Activated naive CD8-positive, alpha-beta T cell treated with anti-CD3 and anti-CD28 coated beads, Interleukin-2, amount 50 U/mL, for 16 hours (primary cell): ENCODE data around the gene G0S2.

ENCODE experiments used
- DNase-seq: peaks from one replicate; pipeline ENCODE4 v3.0.0-alpha.2; 2020; ENCODE audit warnings: low read depth, low spot score

Gene G0S2

DNA sequence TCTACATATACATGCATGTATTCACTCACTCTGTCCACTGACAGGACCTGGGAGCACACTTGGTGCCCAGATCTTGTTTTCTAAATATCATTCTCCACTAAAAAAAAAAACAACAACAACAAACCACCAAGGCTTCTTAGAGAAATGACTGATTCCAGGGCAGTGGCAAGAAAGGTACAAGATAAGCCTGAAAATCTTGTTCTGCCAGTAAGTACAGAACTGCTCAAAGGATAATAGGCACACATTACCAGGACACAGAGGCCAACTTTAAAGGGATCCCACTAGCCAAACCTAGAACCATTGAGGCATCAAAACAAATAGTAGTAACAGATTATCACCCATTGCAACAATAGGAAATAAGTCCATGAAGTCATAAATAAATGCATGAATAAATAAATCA lies 40.1 kb downstream of the G0S2 start:
- no peak for DNase-seq

DNA sequence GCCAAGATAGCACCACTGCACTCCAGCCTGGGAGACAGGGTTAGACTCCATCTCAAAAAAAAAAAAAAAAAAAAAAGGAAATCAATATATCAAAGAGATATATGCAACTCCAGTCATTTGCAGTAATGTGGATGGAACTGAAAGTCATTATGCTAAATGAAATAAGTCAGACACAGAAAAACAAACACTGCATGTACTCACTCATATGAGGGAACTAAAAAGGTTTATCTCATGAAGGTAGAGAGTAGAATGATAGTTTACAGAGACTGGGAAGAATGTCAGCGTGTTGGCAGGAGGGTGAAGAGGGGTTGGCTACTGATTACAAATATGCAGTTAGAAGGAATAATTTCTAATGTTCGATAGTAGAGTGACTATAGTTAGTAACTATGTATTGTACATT lies 42.6 kb downstream of the G0S2 start:
- DNase-seq, result no peak

- DNase-seq, result no peak
These were observed 45.1 kb downstream of the G0S2 start for GRCh38 chr1:209720326-209720725.

DNA sequence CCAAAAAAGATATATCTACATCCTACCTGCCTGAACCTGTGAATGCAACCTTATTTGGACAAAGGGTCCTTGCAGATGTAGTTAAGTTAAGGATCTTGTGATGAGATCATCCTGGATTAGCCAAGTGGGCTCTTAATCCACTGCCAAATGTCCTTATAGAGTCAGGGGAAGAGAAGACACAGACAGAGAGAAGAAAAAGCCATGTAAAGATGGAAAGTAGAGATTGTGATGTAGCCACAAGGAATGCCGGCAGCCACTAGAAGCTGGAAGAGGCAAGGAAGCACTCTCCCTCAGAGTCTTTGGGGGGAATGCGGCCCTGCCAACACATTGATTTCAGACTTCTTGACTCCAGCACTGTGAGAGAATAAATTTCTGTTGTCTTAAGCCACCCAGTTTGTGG lies 45.6 kb downstream of the G0S2 start:
- DNase-seq, result no peak

DNA sequence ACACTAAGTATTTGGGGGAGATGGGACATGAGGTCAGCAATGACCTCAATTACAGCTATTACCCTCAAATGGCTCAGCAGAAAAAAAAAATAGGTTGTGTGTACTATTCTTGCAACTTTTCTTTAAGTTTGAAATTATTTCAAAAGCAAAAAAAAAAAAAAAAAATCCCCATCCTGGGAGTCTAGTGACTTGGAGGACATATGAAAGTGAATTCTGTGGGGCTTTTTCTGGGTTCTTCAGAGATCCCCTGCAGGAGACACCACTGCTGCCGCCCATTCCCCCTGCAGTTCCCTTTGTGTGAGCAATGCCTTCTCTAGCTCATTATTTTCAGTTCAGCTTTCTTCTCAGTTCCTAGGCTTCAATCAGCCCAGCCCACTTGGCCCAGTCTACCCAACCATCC lies 46.1 kb downstream of the G0S2 start:
- DNase-seq, result no peak

DNA sequence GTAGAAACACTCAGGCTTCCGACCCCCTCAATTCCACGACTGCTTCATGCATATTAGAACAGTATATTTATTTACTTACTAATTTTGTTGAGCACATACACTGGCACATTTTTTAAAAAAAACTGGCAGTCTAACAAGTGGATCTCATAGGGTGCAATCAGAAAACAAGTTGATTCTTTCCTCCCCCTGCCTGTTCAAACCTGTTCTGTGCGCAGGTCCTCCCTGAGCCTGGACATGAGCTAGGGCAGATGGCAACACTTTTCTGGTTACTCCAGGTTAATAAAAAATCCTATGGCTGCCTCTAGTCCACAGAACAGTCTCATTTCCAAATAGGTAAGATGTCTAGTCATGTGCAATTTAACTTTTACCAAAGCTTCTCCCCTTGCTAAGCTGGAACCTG lies 48.1 kb downstream of the G0S2 start:
- DNase-seq, result no peak

DNA sequence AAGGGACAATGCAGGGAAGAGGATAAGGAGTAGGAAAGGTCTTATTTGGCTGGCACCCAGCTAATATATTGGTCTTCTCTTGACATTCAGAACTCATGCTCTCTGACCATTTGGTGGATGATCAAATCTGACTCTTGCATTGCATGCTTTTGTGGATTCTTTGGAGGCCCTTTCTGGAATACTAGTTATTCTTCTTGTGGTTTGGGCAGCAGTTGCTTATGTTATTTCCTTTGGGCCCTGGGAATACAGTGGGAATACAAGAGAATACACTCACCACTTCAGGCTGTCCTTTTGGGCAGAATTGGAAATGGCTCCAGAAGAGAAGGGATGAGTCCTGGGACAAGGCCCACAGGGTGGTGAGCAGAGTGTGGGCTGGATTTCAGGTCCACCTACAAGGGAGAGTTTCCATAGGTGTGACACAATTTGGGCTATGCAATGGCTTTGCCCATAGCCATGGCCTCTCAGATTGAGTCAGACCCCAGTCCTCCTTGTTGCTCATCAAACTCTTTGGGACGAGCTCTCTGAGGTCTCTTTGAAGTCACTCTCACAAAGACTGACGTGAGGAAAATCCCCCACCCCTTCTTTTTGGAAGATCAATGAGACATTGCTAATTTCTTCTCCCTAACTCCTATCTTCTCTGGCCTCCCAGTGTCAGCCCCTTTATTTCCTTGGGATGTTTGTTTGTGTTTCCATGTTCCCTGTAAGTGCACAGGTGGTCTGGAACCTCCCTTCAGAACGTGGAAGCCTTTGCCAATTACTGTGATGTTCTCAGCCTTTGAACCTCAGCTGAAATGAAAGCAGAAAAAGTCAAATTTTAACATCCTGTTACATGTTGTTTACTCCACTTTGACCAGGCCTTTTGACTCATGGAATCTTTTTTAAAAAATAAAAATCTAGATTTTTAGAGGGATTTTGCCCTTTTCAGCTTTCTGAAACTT lies 48.8 kb downstream of the G0S2 start:
- DNase-seq, result peak; percentile 25
